Measurements from ENCODE around the gene GPR108.

GPR108 gene

DNA sequence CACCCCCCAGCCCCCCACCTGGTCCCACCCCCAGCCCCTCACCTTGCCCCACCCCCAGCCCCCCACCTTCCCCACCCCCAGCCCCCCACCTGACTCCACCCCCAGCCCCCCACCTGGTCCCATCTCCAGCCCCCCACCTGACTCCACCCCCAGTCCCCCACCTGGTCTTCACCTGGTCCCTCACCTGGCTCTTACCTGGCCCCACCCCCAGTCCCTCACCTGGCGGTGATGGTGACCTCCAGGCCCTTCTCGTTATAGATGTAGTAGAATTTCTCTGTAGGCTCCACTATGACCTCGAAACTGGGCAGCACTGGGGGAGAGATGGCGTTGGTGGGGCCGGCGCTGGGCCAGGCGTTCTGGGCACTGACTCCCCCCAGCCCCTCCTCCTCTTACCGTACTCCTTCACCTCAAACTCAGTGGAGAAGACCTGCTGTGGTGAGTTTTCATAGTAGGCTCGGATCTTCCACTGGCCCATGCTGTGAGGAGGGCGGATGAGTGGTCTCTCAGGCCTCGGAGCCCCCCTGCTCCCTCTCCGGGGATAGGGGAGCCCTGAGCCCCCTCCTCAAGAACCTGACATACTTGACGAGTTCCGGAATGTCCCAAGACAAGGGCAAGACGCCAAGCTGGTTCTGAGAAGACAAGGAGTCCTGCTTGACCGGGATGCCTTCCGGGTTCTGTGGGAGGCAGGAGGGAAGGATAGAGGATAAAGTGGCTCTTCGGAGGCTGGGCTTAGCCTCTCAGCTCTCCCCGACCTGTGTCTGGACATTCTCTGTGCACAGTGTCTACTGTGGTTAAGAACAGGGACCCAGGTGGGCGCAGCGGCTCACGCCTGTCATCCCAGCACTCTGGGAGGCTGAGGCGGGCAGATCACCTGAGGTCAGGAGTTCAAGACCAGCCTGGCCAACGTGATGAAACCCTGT, 23.3 kb downstream of the GPR108 start:
- DNase-seq (ENCODE audit: low read depth), result no peak
- TF ChIP-seq, protein P1, sequence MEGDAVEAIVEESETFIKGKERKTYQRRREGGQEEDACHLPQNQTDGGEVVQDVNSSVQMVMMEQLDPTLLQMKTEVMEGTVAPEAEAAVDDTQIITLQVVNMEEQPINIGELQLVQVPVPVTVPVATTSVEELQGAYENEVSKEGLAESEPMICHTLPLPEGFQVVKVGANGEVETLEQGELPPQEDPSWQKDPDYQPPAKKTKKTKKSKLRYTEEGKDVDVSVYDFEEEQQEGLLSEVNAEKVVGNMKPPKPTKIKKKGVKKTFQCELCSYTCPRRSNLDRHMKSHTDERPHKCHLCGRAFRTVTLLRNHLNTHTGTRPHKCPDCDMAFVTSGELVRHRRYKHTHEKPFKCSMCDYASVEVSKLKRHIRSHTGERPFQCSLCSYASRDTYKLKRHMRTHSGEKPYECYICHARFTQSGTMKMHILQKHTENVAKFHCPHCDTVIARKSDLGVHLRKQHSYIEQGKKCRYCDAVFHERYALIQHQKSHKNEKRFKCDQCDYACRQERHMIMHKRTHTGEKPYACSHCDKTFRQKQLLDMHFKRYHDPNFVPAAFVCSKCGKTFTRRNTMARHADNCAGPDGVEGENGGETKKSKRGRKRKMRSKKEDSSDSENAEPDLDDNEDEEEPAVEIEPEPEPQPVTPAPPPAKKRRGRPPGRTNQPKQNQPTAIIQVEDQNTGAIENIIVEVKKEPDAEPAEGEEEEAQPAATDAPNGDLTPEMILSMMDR (IDR thresholded peaks at IDR 0.05; ENCODE audit: insufficient read depth, low read depth, low read length, missing control alignments), result no peak
- H3K4me3 ChIP-seq (ENCODE audit: low read length), result no peak overlapping the region

DNA sequence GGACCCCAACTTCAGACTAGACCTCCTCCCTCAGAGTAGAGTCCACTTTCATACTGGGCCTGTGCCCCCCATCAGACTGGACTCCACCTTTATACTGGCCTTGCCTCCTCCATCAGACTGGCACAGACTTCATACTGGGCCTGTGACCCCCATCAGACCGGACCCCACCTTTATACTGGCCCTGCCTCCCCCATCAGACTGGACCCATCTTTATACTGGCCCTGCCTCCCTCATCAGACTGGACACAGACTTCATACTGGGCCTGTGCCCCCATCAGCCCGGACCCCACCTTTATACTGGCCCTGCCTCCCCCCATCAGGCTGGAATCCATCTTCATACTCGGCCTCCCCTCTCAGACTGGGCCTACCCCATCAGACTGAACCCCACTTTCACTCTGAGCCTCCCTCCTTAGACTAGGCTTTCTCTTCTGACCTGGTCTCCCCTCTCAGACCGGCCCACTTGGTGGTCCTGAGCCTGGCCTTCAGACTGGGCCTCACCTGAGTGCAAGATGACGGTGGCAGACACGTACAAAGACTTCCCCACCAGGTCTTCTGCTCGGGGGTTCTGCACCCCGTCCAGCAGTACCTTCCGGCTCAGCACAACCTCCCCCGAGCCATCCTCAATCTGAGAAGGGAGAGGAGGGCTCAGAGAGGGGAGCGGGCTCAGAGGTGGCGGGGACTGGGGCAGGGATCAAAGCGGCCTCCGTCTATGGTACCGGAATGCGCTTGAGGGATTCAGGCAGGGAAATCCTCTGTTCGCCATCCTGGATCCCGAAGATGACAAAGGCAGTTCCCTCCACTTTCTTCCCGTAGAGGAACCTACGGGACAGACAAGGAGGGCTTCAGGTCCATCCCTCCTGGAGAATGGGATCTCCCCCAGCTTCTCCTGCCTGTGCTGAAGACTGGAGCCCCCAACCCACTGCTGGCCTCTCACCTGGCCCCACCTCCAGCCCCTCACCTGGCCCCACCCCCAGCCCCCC, 24.4 kb downstream of the GPR108 start:
- TF ChIP-seq, protein P1 (IDR thresholded peaks at IDR 0.05; ENCODE audit: insufficient read depth, low read depth, low read length, missing control alignments), result no peak
- DNase-seq (ENCODE audit: low read depth), result no peak
- H3K4me3 ChIP-seq (ENCODE audit: low read length), result no peak overlapping the region

DNA sequence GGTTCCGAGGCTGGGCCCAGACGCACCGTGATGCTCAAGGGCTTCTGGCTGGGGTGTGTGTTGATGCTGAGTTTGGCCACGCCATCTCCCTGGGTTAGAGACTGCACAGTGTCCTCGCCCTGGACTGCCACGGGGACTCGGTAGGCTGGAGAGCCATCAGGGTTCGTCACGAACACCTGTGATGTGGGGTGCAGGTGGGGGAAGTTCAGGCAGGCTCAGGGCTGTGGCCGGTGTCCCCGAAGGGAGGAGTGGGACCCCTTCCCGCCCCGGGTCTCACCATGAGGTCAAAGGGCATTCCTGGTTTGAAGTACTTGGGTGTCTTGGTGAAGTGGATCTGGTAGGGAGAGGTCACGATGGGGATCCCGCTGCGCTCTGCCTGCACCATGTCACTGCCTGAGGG, 25.1 kb downstream of the GPR108 start:
- no peak for DNase-seq (ENCODE audit: low read depth)
- no peak overlapping the region for H3K4me3 ChIP-seq (ENCODE audit: low read length)
- TF ChIP-seq, protein P1 (IDR thresholded peaks at IDR 0.05; ENCODE audit: insufficient read depth, low read depth, low read length, missing control alignments), result no peak

DNA sequence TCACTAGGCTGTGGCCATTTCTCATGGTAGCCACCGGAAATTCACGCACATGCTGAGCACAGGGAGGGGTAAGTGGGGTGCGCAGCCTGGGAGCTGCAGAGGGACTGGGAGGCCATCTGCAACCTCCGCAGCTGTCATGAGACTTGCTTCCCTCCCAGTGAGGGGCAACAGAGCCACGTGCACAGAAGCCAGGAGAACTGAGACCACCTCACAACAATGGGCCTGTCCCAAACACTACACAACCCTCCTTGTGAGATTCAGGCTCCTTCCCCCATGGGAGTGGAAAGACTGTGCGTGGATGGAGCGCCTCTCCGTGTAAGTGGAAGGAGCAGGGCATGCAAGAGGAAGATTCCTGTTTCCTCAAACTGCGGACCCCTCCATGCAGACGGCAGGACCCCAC, 25.8 kb downstream of the GPR108 start:
- DNase-seq (ENCODE audit: low read depth), result no peak
- TF ChIP-seq, protein P1 (IDR thresholded peaks at IDR 0.05; ENCODE audit: insufficient read depth, low read depth, low read length, missing control alignments), result no peak
- no peak overlapping the region for H3K4me3 ChIP-seq (ENCODE audit: low read length)

DNA sequence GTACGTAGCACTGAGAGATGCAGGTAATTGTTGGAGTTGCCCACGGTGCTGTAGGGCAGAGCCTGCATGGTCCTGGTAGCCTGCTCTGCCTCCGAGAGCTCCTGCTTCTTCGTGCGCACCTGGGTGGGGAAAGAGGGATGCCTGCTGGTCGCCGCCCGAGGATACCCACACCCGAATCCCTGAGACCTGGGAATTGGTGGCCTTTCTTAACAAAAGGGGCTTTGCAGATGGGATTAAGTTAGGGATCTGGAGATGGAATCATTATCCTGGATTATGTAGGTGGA, 26.4 kb downstream of the GPR108 start:
- TF ChIP-seq, protein P1 (IDR thresholded peaks at IDR 0.05; ENCODE audit: insufficient read depth, low read depth, low read length, missing control alignments), result no peak
- DNase-seq (ENCODE audit: low read depth), result no peak
- no peak overlapping the region for H3K4me3 ChIP-seq (ENCODE audit: low read length)

DNA sequence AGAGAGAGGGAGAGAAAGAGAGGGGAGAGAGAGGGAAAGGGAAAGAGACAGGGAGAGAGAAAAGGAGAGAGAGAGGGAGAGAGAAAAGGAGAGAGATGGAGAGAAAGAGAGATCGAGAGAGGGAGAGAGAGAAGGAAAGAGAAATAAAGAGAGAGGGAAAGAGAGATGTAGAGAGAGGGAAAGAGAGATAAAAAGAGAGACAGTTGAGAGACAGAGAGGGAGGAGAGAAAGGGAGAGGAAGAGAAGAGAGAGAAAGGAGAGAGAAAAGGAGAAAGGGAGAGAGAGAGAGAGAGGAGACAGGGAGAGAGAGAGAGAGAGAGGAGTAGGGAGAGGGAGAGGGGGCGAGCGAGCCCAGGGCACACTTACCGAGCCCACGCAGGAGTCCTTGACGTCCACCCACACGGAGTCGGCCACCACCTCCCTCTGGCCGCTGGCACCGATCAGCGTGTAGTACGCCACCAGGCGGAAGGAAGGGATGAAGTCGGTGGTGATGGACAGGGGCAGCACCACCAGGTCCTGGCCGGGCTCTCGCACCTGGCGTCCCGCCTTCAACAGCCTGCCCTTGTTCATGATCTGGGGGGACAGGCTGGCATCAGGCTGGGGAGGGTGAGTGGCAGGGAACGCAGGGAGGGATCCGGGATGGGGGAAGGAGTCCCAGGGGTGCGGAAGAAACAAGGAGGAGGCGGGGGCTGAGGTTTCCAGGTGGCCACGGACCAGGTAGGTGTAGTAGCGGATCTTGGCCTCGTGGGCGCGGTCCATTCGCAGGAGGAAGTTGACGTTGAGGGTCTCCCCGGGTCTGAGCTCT, 26.9 kb downstream of the GPR108 start:
- no peak for DNase-seq (ENCODE audit: low read depth)
- TF ChIP-seq, protein P1 (IDR thresholded peaks at IDR 0.05; ENCODE audit: insufficient read depth, low read depth, low read length, missing control alignments), result peak; percentile 18

More for the DNA sequence above, 26.9 kb downstream of the GPR108 start:
- no peak overlapping the region for H3K4me3 ChIP-seq (ENCODE audit: low read length)
